NCI-H2081 treated with DMSO at 0.1 percent for 48 hours (cell line): ENCODE results near the gene ATRN.
"Not testable (repeated sequence)": the region's sequence is repeated elsewhere in the genome, so short reads cannot be mapped to it uniquely, and the experiment has no call there.

Experiments
- DNase-seq: peaks from one replicate; lab custom pipeline; 2025; lab: John Stamatoyannopoulos, UW

Gene ATRN

DNA sequence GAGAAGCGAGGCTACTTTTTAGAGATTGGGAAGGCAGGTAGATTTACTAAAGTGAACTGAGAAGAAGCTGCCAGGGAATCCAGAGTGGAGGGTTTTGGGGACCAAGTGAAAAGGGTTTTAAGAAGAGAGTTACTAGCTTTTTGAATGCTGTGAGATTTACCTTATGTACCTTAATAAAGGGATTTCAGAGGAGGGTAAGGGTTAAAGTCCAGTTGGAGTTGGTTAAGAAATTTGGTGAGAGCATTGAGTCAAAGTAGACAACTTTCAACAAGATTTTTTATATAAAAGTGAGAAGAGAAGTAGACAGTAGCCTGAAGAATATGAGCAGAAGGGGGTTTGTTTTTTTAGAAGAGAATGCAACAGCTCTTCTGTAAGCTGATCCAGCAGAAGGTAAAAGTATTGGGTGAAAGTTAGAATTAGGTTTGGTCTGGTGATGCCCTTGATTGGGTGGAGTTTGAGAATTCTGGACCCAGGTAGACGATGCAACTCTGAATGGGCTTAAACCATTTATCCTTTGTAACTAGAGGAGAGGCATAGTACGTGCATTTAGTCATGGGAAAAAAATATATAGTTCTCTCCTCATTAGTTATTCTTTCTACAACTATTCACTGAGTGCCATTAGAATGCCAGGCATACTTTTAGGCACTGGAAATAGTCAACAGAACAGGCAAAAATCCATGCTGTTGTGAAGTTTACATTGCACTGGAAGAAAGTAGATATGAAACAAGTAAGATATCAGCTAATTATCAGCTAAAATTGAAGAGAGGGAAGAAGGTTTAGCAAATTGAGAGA lies 44.8 kb downstream of the ATRN start:
- DNase-seq = no peak

DNA sequence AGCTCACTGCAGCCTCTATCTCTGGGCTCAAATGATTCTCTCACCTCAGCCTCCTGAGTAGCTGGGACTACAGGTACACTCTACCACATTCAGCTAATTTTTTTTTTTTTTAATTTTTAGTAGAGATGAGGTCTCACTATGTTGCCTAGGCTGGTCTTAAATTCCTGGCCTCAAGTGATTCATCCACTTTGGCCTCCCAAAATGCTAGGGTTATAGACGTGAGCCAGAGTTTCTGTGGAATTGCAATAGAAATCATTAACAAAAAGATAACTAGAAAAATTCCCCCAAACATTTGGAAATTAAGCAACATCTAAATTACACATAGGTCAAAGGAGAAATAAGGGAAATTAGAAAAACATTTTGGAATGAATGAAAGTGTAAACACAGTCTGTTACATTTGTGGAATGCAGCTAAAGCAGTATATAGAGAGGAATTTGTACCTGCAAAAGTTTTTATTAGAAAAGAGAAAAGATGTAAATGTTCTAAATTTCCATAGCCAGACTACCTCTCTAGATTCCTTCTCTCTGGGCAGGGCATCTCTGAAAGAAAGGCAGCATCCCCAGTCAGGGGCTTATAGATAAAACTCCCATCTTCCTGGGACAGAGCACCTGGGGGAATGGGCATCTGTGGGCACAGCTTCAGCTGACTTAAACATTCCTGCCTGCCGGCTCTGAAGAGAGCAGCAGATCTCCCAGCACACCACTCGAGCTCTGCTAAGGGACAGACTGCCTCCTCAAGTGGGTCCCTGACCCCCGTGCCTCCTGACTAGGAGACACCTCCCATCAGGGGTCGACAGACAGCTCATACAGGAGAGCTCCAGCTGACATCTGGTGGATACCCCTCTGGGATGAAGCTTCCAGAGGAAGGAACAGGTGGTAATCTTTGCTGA lies 51.3 kb downstream of the ATRN start:
- no peak for DNase-seq

DNA sequence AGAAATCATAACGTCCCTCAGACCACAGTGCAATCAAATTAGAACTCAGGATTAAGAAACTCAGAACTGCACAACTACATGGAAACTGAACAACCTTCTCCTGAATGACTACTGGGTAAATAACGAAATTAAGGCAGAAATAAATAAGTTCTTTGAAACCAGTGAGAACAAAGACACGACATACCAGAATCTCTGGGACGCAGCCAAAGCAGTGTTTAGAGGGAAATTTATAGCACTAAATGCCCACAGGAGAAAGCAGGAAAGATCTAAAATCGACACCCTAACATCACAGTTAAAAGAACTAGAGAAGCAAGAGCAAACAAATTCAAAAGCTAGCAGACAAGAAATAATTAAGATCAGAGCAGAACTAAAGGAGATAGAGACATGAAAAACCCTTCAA lies 53.9 kb downstream of the ATRN start:
- not testable (repeated sequence) for DNase-seq

DNA sequence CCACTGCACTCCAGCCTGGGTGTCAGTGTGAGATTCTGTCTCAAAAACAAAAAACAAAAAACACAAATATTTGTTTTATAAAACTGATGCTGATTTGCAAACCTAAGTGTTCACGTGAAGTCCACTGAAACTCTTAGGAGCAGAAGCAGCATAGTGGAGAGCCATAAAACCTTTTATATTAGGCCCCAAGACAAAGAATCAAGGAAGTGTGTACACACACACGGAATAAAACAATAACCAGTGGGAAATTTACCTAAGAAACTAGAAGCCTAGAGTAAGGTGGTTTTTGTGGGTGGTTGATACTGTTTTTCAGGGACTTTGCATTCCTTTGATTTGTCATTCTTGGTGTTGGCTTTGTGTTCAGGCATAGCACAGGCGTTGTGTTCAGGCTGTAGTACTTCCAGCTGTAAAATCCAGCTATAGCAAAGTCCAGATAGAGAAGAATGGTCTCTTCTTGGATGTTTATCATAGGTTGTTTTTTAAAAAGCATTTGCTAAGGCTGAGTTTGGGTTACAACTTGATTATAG lies 61.3 kb downstream of the ATRN start:
- no peak for DNase-seq

DNA sequence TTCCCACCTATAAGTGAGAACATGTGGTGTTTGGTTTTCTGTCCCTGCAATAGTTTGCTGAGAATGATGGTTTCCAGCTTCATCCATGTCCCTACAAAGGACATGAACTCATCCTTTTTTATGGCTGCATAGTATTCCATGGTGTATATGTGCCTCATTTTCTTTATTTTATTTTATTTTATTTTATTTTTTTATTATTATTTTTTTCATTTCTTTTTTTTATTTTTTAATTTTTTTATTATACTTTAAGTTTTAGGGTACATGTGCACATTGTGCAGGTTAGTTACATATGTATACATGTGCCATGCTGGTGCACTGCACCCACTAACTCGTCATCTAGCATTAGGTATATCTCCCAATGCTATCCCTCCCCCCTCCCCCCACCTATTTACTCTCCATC lies 66.9 kb downstream of the ATRN start:
- not testable (repeated sequence) for DNase-seq

DNA sequence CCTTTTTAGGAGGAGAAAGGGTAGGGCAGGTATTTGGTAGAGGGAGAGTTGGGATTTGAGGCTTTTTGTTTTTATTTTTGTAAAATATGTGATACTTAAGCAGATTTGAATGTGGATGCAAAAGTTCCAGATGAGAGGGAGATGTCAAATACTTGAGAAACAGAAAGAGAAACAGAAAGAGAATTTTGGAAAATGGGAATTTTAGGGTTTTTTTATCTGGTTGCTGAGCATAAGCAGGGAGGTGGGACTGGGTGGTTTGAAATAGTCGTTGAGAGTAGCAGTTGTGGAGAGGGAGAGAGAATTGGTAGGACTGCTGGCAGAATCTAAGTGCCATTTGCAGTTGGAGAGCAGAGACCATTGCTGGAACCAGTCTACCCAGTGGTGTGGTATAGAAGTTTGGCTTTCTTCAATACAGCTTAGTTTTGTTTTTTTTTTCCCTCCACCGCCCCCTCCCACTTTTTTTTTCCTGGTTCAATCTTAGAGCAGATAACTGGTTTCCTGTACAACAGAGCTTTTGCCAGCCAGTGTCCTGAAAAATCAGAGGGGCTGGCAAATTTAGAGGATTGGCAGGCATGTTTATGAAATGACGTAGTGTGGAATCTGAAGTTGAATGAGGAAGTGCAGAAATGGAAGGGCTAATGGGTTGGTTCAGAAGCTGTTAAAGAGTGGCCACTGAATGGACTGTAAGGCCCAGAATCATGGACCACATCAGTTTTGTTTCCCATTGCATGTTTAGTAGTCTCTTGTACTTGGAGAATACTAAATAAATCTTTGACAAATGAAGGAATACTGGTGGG lies 68.7 kb downstream of the ATRN start:
- DNase-seq = no peak

DNA sequence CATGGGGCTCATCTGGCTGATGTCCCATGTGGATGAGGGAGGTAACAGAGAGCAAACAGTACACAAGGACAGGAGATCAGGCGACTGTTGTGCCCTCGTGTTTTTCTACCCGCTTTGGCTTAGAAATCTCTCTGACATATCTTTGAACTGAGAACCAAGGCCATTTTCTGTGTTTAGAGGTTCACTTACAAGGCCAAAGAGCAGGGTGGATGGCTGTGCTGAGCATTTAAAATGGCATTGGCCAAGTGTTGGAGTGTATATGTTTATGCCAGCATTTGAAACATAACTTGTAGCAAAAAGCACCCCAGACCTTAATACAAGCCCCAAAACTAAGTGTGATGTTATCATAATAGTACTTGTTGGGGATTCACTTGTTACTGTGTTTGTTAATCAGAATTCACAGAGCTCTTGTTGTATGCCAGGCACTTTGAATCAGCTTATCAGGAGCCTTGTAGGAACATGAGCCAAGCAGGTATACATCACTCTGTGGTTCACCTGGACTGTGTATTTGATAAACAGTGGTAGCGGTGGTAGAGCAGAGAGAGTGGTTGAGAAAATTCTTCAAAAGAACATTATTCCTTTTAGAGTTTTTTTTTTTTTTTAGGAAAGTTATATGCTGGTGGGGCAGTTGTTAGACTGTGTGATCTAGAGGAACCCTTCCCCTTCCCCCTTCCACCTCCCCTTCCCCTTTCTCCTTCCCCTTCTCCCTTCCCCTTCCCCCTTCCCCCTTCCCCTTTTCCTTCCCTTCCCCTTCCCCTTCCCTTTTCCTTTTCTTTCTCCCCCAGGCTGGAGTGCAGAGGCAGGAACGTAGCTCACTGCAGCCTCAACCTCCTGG lies 71.3 kb downstream of the ATRN start:
- DNase-seq = no peak

DNA sequence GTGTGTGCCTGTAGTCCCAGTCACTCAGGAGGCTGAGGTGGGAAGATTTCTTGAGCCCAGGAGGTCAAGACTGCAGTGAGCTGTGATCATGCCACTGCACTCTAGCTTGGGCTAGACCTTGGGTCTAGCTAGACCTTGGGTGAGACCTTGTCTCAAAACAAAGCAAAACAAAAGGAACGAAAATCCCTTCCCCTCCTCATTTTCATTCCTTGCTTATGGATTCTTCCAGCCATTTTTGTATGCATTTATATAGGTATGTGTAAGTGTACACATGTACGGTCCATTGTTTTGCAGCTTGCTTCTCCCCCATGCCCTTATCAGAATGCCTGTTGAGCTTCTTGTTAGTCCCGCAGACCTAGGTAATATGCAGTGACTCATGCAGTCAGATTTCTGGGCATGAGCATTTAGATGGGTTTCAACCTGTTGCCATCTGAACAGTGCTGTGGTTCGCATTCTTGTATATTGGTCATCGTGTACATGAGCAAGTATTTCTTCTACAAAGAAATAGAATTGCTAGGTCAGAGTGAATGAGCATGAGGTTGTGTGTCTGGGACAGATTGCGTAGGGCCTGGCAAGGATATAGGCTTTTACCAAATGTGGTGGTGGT lies 73.2 kb downstream of the ATRN start:
- DNase-seq = no peak

DNA sequence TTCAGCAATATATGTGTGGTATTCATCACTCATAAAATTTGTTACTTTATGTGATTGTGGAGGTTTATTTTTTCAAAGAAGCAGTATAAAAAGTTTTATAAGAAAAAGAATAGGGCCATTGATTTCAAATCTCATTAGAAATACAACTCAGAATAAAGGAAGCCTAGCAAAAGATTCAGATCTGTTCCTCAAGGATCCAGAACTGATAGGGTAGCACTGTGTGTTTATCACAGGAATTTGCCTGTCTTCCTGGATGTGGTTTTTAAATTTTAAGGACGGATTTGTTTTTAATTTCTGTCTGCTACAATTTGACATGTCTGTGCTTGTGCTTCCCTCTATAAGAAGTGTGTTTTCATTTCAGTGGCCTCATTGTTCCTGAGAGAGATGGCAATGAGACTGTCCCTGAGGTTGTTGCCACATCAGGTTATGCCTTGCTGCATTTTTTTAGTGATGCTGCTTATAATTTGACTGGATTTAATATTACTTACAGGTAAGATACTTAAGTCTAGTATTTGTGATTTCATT lies 74.6 kb downstream of the ATRN start:
- DNase-seq = no peak

DNA sequence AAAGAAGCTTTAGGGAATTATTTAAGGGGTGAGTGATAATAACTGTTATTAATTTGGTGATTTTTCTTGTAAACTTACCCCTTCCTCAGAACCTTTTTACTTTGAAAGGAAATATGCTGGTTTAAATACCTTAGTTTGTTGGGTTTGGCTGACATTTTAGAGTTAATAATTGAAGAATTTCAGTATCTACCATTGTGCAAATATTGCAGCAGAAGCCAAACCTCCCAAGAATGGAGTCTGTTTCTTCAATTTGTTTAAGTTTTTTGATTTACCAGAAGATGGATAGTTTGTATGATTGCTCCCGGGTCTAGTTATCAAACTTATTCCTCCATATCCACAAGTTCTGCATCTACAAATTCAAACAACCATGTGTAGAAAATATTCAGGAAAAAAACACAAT lies 77.1 kb downstream of the ATRN start:
- DNase-seq = no peak

DNA sequence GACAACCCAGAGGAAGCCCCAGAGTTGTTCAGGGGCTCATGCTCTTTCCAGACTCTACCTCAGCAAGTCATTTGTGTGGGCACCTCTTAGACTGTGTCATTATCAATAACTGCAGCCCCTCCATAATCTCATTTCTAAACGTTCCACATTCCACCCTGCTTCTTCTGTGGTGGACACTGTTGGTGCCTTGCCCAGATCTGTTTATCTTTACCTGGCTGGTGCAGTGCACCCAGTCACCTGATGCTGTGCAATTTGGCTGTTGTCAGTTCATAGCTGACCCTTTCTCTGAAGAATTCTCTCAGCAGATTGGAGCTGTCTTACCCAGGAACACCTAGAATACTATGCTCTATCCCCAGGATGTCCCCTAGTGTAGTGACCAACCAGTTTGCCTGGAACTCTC lies 80.0 kb downstream of the ATRN start:
- no peak for DNase-seq

DNA sequence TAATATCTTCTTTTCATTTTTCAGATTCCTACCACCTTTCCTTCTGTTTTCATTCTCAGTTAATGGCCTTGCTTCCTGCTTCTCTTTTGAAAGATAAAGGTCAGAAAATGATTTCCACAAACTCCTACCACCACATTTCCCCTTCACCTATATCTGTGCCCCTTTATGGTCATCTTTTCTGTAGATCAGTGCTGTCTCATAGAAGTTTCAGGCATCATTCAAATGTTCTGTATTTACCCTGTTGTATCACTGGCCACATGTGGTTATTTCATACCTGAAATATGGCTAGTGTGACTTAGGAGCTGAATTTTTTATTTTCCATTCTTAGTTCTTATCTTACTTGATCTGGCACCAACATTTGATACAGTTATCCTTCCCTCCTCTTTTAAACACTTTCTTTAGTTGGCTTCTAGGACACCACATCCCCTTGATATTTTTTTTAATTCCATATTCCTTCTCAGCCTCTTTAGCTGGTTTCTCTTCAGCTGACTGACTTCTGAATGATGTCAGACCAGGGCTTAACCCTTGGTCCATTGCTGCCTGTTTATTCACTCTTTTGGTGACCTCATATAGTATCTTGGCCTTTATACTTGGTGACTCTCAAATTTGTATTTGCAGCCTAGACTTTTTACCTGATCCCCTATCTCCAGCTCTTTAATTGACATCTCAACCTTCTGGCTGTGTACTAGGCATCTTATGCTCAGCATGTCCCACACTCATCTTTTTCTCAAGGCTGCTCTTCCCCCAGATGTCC lies 81.0 kb downstream of the ATRN start:
- no peak for DNase-seq

DNA sequence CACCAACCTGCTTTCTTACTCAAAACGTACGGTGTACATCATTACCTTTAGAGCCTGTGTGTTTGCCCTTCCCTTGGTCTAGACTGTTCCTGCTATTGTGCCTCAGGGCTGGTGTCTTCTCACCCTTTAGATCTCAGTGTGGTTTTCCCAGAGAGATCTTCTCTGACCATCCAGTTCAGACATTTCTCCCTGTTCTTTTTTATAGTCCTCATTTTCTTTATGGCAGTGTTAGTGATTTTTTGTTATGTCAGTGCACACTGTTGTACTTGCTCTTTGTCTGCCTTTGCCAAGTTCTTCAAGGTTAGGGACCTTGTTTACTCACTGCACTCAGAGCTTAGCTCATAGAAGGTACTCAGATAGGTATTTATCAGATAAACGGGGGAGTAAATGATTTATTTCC lies 82.8 kb downstream of the ATRN start:
- no peak for DNase-seq

DNA sequence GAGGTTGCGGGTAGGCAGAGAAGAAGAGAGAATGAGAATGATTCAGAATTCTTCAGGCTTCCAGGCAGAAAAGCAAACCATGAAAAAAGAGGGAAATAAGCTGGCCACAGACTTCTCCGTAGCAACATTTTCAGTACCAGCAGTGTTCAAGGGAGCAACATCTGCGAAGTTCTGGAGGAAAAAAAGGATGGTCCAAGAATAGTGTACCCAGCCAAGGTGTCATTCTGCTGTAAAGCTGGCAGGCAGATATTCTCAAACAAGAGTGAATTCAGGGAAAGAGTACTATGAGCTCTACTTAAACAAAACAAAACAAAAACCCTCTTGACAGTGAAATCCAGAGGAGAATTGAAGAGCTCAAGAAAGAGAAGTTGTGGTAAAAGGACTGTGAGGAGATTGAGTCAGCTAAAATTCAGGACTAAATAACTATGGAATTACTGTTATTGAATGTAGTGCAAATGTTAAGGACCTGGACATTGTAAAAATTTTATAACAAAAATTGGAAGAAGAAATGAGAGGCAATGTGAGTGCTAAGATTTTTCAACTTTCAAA lies 86.5 kb downstream of the ATRN start:
- DNase-seq = no peak

DNA sequence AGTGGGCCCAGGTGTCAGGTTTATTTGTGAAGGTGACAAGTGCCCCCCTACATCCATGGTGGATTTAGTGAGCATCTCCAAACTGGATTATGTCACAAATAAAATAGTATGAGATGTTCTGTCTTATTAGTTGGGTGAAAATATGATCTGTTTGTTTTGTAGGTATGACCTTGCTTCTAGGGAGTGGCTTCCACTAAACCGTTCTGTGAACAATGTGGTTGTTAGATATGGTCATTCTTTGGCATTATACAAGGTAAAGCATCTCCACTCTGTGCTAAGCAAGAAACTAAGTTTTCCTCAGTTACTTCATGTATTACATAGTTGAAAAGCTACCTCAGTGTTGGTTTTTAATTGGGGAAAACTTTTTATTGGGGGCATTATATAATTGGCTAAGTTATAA lies 88.4 kb downstream of the ATRN start:
- no peak for DNase-seq

DNA sequence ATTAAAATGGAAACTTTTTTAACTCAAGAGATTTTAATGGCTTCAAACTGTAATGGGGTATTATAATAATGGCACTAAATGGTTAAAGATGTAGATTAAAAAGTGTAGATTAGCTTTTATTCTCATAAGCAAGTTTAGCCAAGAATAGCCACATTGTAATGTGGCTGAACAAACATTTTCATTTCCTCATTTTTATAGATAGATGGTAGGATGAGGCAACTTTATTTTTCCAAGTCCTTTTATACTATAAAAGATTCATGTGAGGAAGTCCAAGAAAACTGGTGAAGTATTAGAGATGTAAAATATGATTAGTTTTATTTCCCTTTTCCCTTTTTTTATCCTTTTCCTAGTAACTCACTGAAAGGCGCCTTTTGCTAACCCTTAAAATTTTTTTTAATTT lies 88.8 kb downstream of the ATRN start:
- DNase-seq = no peak

DNA sequence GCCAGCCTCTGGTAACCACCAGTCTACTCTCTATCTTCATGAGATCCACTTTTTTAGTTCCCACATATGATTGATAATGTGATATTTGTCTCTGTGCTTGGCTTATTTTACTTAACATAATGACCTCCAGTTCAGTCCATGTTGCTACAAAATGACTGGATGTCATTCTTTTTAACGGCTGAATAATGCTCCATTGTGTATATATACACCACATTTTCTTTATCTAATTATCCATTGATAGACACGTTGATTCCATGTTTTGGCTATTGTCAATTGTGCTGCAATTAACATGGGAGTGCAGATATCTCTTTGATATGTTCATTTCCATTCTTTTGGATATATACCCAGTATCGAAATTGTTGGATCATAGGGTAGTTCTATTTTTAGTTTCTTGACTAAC lies 89.3 kb downstream of the ATRN start:
- no peak for DNase-seq

DNA sequence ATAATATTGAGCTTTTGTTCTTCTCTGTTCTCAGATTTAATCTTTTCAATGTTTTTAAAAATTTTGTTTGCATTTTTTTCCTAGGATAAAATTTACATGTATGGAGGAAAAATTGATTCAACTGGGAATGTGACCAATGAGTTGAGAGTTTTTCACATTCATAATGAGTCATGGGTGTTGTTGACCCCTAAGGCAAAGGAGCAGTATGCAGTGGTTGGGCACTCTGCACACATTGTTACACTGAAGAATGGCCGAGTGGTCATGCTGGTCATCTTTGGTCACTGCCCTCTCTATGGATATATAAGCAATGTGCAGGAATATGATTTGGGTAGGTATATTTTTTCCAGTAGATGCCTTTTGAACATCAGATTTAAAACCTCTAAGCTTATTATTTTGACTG lies 89.8 kb downstream of the ATRN start:
- DNase-seq = no peak

DNA sequence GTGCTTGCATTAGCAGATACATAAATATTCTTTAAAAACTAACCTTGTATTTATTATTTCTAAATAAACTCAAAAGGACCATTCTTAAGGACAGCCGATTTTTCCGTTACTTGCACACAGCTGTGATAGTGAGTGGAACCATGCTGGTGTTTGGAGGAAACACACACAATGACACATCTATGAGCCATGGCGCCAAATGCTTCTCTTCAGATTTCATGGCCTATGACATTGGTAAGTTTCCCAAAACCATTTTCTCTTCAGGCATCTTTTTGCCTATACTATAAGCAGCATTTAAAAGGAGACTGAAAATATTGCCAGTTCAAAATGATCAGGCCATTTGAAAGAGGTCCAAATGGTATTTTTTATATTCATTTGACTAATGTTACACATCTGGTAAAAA lies 92.3 kb downstream of the ATRN start:
- no peak for DNase-seq
